HG03280 (cell line): ENCODE data around the gene RGS19.

Experiments used
- ATAC-seq: cut with Tn5 transposase; IDR thresholded peaks from one replicate; pipeline ENCODE4 v1.9.1; 2021; ENCODE audit warnings: mild to moderate bottlenecking, moderate library complexity; ENCODE audit not compliant: unreplicated experiment

The RGS19 gene

GRCh38 chr20:64065062-64065973 lies 14.0 kb downstream of the RGS19 start:
- no peak for ATAC-seq

- ATAC-seq: no peak
These were observed 15.1 kb downstream of the RGS19 start for GRCh38 chr20:64064145-64064698.

- no peak for ATAC-seq
These were observed 15.8 kb downstream of the RGS19 start for GRCh38 chr20:64063389-64064144.

- peak; percentile 73 for ATAC-seq
These were observed 16.5 kb downstream of the RGS19 start, which contains the start of gene TCEA2 for GRCh38 chr20:64062596-64063388. TSS of gene TCEA2 (plus strand) at chr20:64063198. CDS start at chr20:64063313, 115 bp downstream.

- ATAC-seq: no peak
These were observed 17.1 kb downstream of the RGS19 start for GRCh38 chr20:64062276-64062595.

GRCh38 chr20:64058536-64058935 lies 20.8 kb downstream of the RGS19 start:
- ATAC-seq: no peak

- ATAC-seq: no peak
These were observed 21.5 kb downstream of the RGS19 start for GRCh38 chr20:64057628-64058498.

- no peak for ATAC-seq
These were observed 22.3 kb downstream of the RGS19 start for GRCh38 chr20:64056889-64057627.

GRCh38 chr20:64056639-64056888 lies 22.8 kb downstream of the RGS19 start:
- no peak for ATAC-seq

GRCh38 chr20:64055893-64056638 lies 23.3 kb downstream of the RGS19 start:
- no peak for ATAC-seq

GRCh38 chr20:64055396-64055892 lies 23.9 kb downstream of the RGS19 start:
- no peak for ATAC-seq

GRCh38 chr20:64053841-64054661 lies 25.3 kb downstream of the RGS19 start:
- ATAC-seq: no peak

GRCh38 chr20:64052987-64053840 lies 26.1 kb downstream of the RGS19 start:
- no peak for ATAC-seq

- no peak for ATAC-seq
These were observed 27.0 kb downstream of the RGS19 start for GRCh38 chr20:64052326-64052722.

- ATAC-seq: no peak
These were observed 27.6 kb downstream of the RGS19 start for GRCh38 chr20:64051561-64052325.

GRCh38 chr20:64051033-64051452 lies 28.3 kb downstream of the RGS19 start:
- ATAC-seq: no peak
